ENCODE results near the gene YKT6. TPM values are rescaled to one million over a fixed set of nuclear protein-coding genes. Genes with fewer than 3 reads are reported as not detected.

The YKT6 gene
- total and polyA plus RNA-seq, 3 donors from 2014 or later = 66.5 to 85.9 (median 72.3) TPM

DNA sequence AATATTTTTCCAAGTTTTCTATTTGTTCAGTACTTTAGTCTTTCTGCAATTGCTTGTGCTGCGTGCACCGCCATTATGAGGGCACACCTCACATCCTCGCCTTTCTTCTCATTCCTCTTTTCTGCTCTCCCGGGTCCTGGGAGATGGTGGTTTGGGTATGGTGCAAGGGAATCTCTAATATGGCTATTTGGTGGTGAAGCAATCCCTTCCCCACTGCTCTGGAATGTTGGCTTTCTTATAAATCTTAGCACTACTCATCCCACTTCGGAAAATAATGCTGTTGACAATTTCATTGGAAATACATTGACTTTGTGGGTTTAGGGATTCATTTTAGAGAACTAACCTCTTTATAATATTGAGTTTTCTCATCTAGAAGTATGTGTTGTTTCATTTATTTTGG, 9.6 kb upstream of the YKT6 start:
- Histone ChIP-seq H3K9me3 (no peaks in the 10 kb centered on the region), H3K36me3 (ENCODE audit: low read depth, missing control alignments) (no peaks in the 10 kb centered on the region), H3K4me3 (no peak overlapping the region), H3K27ac (no peak overlapping the region), H3K27me3 (no peaks in the 10 kb centered on the region), H3K4me1 (no peaks in the 10 kb centered on the region)
- WGBS, 2 donors = 89 to 90% methylated on average over 5 of the region's 5 CpGs
- TF ChIP-seq, protein P1, sequence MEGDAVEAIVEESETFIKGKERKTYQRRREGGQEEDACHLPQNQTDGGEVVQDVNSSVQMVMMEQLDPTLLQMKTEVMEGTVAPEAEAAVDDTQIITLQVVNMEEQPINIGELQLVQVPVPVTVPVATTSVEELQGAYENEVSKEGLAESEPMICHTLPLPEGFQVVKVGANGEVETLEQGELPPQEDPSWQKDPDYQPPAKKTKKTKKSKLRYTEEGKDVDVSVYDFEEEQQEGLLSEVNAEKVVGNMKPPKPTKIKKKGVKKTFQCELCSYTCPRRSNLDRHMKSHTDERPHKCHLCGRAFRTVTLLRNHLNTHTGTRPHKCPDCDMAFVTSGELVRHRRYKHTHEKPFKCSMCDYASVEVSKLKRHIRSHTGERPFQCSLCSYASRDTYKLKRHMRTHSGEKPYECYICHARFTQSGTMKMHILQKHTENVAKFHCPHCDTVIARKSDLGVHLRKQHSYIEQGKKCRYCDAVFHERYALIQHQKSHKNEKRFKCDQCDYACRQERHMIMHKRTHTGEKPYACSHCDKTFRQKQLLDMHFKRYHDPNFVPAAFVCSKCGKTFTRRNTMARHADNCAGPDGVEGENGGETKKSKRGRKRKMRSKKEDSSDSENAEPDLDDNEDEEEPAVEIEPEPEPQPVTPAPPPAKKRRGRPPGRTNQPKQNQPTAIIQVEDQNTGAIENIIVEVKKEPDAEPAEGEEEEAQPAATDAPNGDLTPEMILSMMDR (IDR thresholded peaks at IDR 0.05) = no peak
- TF ChIP-seq POLR2A (IDR thresholded peaks at IDR 0.05) = no peak
- intact Hi-C loops (cut with DNase I; ENCODE audit: low total_unique reads) = no loop called here
- no peak for DNase-seq

DNA sequence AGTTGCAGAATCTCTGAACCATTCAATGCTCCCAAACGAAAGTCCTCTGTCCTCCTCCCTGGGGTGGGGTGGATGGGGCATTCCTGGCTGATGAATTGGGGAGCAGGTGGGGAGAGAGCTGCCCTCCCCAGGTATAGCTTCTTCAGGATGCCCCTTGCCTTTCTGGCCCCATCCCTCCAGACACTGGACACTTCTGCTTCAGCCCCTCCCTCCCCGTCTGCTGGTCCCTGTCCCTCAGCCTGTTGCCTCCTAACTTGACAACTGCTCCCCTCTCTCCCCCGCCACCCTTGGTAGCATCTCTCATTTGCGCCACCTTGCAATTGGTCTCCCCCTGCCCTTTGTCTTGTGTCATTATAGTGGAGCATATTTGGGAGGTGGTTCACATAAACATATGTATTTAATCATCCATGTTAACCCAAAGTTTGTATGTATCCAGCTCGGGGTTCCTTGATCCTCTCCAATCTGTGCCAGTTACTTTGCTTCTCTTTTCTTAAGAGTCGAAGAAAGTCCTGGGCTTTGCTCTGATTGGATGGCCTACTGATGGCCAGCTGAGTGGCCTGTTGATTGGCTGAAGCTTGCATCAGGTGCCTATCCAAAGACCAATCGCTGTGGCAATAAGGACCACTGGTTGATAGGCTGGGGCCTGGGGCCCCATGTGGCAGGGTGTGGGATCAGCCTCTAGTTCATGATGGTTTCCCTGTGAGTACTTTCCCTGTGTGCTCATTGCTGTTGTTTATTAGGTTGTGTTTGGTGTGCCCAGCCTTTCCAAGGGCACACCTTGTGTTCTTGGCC, 7.6 kb upstream of the YKT6 start:
- Histone ChIP-seq H3K4me3 (no peak overlapping the region), H3K27me3 (no peaks in the 10 kb centered on the region), H3K36me3 (ENCODE audit: low read depth, missing control alignments) (no peaks in the 10 kb centered on the region), H3K9me3 (no peaks in the 10 kb centered on the region), H3K4me1 (no peaks in the 10 kb centered on the region), H3K27ac (no peak overlapping the region)
- DNase-seq = no peak
- intact Hi-C loops (cut with DNase I; ENCODE audit: low total_unique reads) = no loop called here
- WGBS, 2 donors = 84 to 89% methylated on average over 7 of the region's 7 CpGs
- TF ChIP-seq POLR2A (IDR thresholded peaks at IDR 0.05) = no peak
- TF ChIP-seq, protein P1 (IDR thresholded peaks at IDR 0.05) = no peak

DNA sequence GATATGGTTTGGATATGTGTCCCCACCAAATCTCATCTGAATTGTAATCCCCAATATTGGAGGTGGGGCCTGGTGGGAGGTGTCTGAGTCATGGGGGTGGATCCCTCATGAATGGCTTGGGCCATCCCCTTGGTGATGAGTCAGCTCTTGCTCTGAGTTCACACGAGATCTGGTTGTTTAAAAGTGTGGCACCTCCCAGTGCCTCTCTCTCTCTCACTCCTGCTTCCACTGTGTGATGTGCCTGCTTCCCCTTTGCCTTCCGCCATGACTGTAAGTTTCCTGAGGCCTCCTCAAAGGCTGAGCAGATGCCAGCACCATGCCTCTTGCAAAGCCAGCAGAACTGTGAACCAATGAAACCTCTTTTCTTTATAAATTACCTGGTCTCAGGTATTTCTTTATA, 6.7 kb upstream of the YKT6 start:
- intact Hi-C loops (cut with DNase I; ENCODE audit: low total_unique reads) = no loop called here
- TF ChIP-seq, protein P1 (IDR thresholded peaks at IDR 0.05) = no peak
- no peak for TF ChIP-seq POLR2A (IDR thresholded peaks at IDR 0.05)
- H3K27ac ChIP-seq = no peak overlapping the region
- WGBS, 2 donors = 70 to 83% methylated on average over 2 of the region's 2 CpGs
- no peaks in the 10 kb centered on the region for H3K4me1 ChIP-seq
- no peaks in the 10 kb centered on the region for H3K27me3 ChIP-seq
- no peak overlapping the region for H3K4me3 ChIP-seq
- H3K9me3 ChIP-seq = no peaks in the 10 kb centered on the region
- no peaks in the 10 kb centered on the region for H3K36me3 ChIP-seq (ENCODE audit: low read depth, missing control alignments)
- no peak for DNase-seq

DNA sequence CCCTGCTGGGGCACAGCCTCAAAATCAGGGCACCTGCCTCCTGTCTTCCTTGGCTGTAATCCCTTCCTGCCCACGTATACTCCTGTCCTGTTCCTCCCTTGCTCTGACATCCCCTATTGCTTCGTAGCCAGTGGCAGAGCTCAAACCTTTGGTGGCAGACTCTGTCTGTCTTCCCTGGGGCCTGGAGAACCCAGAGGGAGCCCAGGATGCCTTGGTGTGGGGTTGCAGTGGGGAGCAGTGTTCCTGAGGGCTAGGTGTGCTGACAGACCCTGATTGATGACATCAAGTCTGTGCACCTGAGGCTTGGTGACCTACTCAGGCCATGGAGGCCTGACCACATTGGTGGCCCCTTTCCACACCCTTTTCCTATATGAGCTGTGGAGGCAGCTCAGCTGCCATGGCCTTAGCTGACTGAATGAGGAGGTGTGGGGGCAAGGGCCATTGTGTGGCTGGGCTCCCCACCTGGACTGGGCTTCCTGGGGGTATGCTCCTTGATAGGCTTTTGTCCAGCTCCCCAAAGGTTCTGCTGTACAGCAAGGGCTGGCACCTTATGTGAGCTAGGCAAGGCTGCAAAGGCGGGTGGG, 6.1 kb upstream of the YKT6 start:
- WGBS, 2 donors = 78 to 88% methylated on average over 3 of the region's 3 CpGs
- H3K27me3 ChIP-seq = no peaks in the 10 kb centered on the region
- H3K4me1 ChIP-seq = no peaks in the 10 kb centered on the region
- intact Hi-C loops (cut with DNase I; ENCODE audit: low total_unique reads) = no loop called here
- TF ChIP-seq, protein P1 (IDR thresholded peaks at IDR 0.05) = no peak
- TF ChIP-seq POLR2A (IDR thresholded peaks at IDR 0.05) = no peak
- no peaks in the 10 kb centered on the region for H3K36me3 ChIP-seq (ENCODE audit: low read depth, missing control alignments)
- no peak overlapping the region for H3K4me3 ChIP-seq
- no peak for DNase-seq
- no peaks in the 10 kb centered on the region for H3K9me3 ChIP-seq
- H3K27ac ChIP-seq = no peak overlapping the region

All from testis (tissue), 3 donors.